H1 (cell line): ENCODE measurements around the gene CACNA1B. TPM values are rescaled to one million over a fixed set of nuclear protein-coding genes. Genes with fewer than 3 reads are reported as not detected.
A peak's percentile ranks its signal among the peaks of the same experiment; 100 is the strongest.

Experiments
- CTCF ChIA-PET: fragments of 300-600 bp; sonication (Branson Sonifier 250); formaldehyde crosslinking; loops from one replicate; lab custom pipeline; 2021; ENCODE audit not compliant: partially characterized antibody; lab: Charles Lee
- POLR2A ChIA-PET: fragments of 300-600 bp; sonication (Branson Sonifier 250); formaldehyde crosslinking; loops from one replicate; lab custom pipeline; 2021; ENCODE audit warnings: inconsistent platforms; ENCODE audit not compliant: partially characterized antibody; lab: Charles Lee
- DNase-seq, 2 experiments: peaks; one replicate each; pipeline versions ENCODE4 v3.0.0 to v3.0.0-alpha.2; 2010 to 2022; ENCODE audit warnings: low spot score in 2 of 2, low read depth in 1 of 2, mixed read lengths in 1 of 2
- FAIRE-seq: peaks from 2 replicates; lab custom pipeline; 2011; peaks lifted over from hg19 to GRCh38; lab: Jason Lieb, UNC
- H2AFZ ChIP-seq: 2 replicates; pipeline ENCODE4 v1.8.1; 2012; ENCODE audit warnings: low read length, inconsistent platforms
- H2AK5ac ChIP-seq: 2 replicates; pipeline ENCODE4 v1.6.1; 2013; ENCODE audit warnings: low read depth, low read length
- H2BK120ac ChIP-seq: replicated peaks from 2 replicates; pipeline ENCODE3; 2013; ENCODE audit warnings: low read depth, low read length, inconsistent platforms
- H2BK12ac ChIP-seq: 2 replicates; pipeline ENCODE4 v1.6.1; 2013; ENCODE audit warnings: low read depth, low read length
- H2BK15ac ChIP-seq: 2 replicates; pipeline ENCODE4 v1.6.1; 2013; ENCODE audit warnings: low read length
- H2BK20ac ChIP-seq: 2 replicates; pipeline ENCODE4 v1.6.1; 2013; ENCODE audit warnings: low read length
- H2BK5ac ChIP-seq: 2 replicates; pipeline ENCODE4 v1.6.1; 2013; ENCODE audit warnings: low read depth, low read length
- H3K14ac ChIP-seq: 2 replicates; pipeline ENCODE4 v1.6.1; 2013; ENCODE audit warnings: inconsistent platforms; ENCODE audit not compliant: insufficient read length
- H3K18ac ChIP-seq: 2 replicates; pipeline ENCODE4 v1.6.1; 2013; ENCODE audit warnings: low read length; ENCODE audit errors: extremely low read depth
- H3K23ac ChIP-seq: 2 replicates; pipeline ENCODE4 v1.6.1; 2013; ENCODE audit warnings: inconsistent platforms; ENCODE audit not compliant: insufficient read length
- H3K23me2 ChIP-seq: 2 replicates; pipeline ENCODE4 v1.6.1; 2013; ENCODE audit warnings: low read depth, low read length
- H3K27ac ChIP-seq: 2 replicates; pipeline ENCODE4 v1.6.1; 2011; ENCODE audit warnings: low read depth, low read length, inconsistent platforms
- H3K27me3 ChIP-seq, 4 experiments: replicated peaks in 1 of 4; 1 replicate in 1 of 4; 2 replicates in 3 of 4; pipeline versions ENCODE4 v1.6.1 to v1.8.1; 2011 to 2013; ENCODE audit warnings: low read length in 3 of 4, mild to moderate bottlenecking in 3 of 4, inconsistent platforms in 2 of 4, mixed read lengths in 2 of 4, moderate library complexity in 1 of 4; ENCODE audit not compliant: control insufficient read depth in 3 of 4, insufficient read depth in 3 of 4; ENCODE audit errors: extremely low read depth in 1 of 4
- H3K36me3 ChIP-seq, 4 experiments: 2 replicates each; pipeline versions ENCODE4 v1.6.1 to v1.8.1; 2011 to 2013; ENCODE audit warnings: mild to moderate bottlenecking in 4 of 4, low read length in 3 of 4, moderate library complexity in 2 of 4, control low read depth in 1 of 4, inconsistent platforms in 1 of 4; ENCODE audit not compliant: insufficient read depth in 4 of 4, control insufficient read depth in 2 of 4
- H3K4ac ChIP-seq: replicated peaks from 2 replicates; pipeline ENCODE3; 2013; ENCODE audit warnings: low read length, low read depth, mixed read lengths, inconsistent platforms; ENCODE audit not compliant: insufficient read length
- H3K4me1 ChIP-seq, 4 experiments: replicated peaks in 1 of 4; 1 replicate in 1 of 4; 2 replicates in 3 of 4; pipeline versions ENCODE4 v1.6.1 to v1.8.1; 2011 to 2013; ENCODE audit warnings: low read length in 3 of 4, inconsistent platforms in 2 of 4, mixed read lengths in 1 of 4; ENCODE audit not compliant: insufficient read depth in 4 of 4, control insufficient read depth in 3 of 4
- H3K4me2 ChIP-seq, 2 experiments: 2 replicates each; pipeline versions ENCODE4 v1.6.1 to v1.8.1; 2011 to 2013; ENCODE audit warnings: low read depth in 2 of 2, low read length in 2 of 2, control low read depth in 1 of 2, inconsistent platforms in 1 of 2, mild to moderate bottlenecking in 1 of 2; ENCODE audit not compliant: insufficient read depth in 1 of 2
- H3K4me3 ChIP-seq, 4 experiments: fragments of 200-600, 300-600 bp in 1 of 4; sonication (generic), shearing (Covaris generic), sonication (Bioruptor Twin) in 1 of 4; 2 replicates each; pipeline versions ENCODE4 v1.5.1 to v1.8.1; 2011 to 2016; ENCODE audit warnings: low read length in 4 of 4, low read depth in 3 of 4, control low read depth in 2 of 4, inconsistent platforms in 2 of 4, mild to moderate bottlenecking in 2 of 4, mixed read lengths in 1 of 4, moderate library complexity in 1 of 4; ENCODE audit not compliant: insufficient read depth in 2 of 4; ENCODE audit errors: extremely low read depth in 1 of 4
- H3K56ac ChIP-seq: replicated peaks from 2 replicates; pipeline ENCODE3; 2013; ENCODE audit warnings: low read depth, mild to moderate bottlenecking, mixed read lengths, low read length, inconsistent platforms; ENCODE audit not compliant: insufficient read length
- H3K79me1 ChIP-seq: 2 replicates; pipeline ENCODE4 v1.6.1; 2013; ENCODE audit warnings: low read depth, low read length, control low read depth
- H3K79me2 ChIP-seq, 2 experiments: 2 replicates each; pipeline versions ENCODE4 v1.6.1 to v1.8.1; 2012 to 2013; ENCODE audit warnings: low read length in 2 of 2, mild to moderate bottlenecking in 2 of 2, inconsistent platforms in 1 of 2; ENCODE audit not compliant: insufficient read depth in 2 of 2, control insufficient read depth in 1 of 2
- H3K9ac ChIP-seq, 4 experiments: replicated peaks in 1 of 4; 1 replicate in 1 of 4; 2 replicates in 3 of 4; pipeline versions ENCODE4 v1.6.1 to v1.8.1; 2011 to 2013; ENCODE audit warnings: low read depth in 3 of 4, low read length in 3 of 4, control low read depth in 2 of 4, mild to moderate bottlenecking in 2 of 4, moderate library complexity in 2 of 4, inconsistent platforms in 1 of 4; ENCODE audit errors: extremely low read depth in 1 of 4
- H3K9me3 ChIP-seq, 2 experiments: 2 replicates each; pipeline versions ENCODE4 v1.6.1 to v1.8.1; 2012 to 2013; ENCODE audit warnings: mild to moderate bottlenecking in 2 of 2, moderate library complexity in 2 of 2, control low read depth in 1 of 2, inconsistent platforms in 1 of 2, low read depth in 1 of 2, low read length in 1 of 2, mixed read lengths in 1 of 2; ENCODE audit not compliant: insufficient read depth in 2 of 2
- H4K20me1 ChIP-seq, 2 experiments: replicated peaks in 1 of 2; 2 replicates each; pipeline versions ENCODE3 to v1.8.1; 2011 to 2013; ENCODE audit warnings: inconsistent platforms in 2 of 2, low read length in 2 of 2, mild to moderate bottlenecking in 1 of 2; ENCODE audit not compliant: insufficient read depth in 2 of 2, control insufficient read depth in 1 of 2
- H4K5ac ChIP-seq: 2 replicates; pipeline ENCODE4 v1.6.1; 2013; ENCODE audit warnings: low read length, low read depth, mixed read lengths, inconsistent platforms; ENCODE audit not compliant: insufficient read length
- H4K8ac ChIP-seq: 2 replicates; pipeline ENCODE4 v1.8.0; 2013; ENCODE audit warnings: mild to moderate bottlenecking, moderate library complexity, low read length, inconsistent platforms; ENCODE audit not compliant: insufficient read depth; ENCODE audit errors: extremely low read depth
- H4K91ac ChIP-seq: replicated peaks from 2 replicates; pipeline ENCODE3; 2013; ENCODE audit warnings: low read length, mixed read lengths, inconsistent platforms; ENCODE audit not compliant: insufficient read length
- BCL11A ChIP-seq, 2 experiments: IDR thresholded peaks; one replicate each; pipeline ENCODE4 v1.6.1; 2011; ENCODE audit warnings: low read depth in 2 of 2, low read length in 2 of 2, mild to moderate bottlenecking in 2 of 2
- CHD1 ChIP-seq: IDR thresholded peaks from 2 replicates; pipeline ENCODE4 v1.6.1; 2012; ENCODE audit warnings: low read depth, low read length, improper control_type of control experiment
- EGR1 ChIP-seq: IDR thresholded peaks from 2 replicates; pipeline ENCODE4 v1.6.1; 2011; ENCODE audit warnings: low read depth, low read length, borderline replicate concordance
- NANOG ChIP-seq: IDR thresholded peaks from 2 replicates; pipeline ENCODE4 v1.6.1; 2011; ENCODE audit warnings: low read length, low read depth, mild to moderate bottlenecking, inconsistent platforms; ENCODE audit not compliant: insufficient read depth, poor library complexity, severe bottlenecking
- SP4 ChIP-seq: IDR thresholded peaks from 2 replicates; pipeline ENCODE4 v1.6.1; 2012; ENCODE audit warnings: low read length, inconsistent platforms
- WGBS, 2 experiments: shearing (Covaris generic) in 1 of 2; methylation state at CpG; one replicate each; pipeline versions ENCODE4 v1.1.6 to v1.1.7; 2013 to 2015; ENCODE audit warnings: low lambda C conversion rate in 2 of 2, mixed read lengths in 2 of 2, inconsistent platforms in 1 of 2, low coverage in 1 of 2, missing lambda C conversion rate in 1 of 2; ENCODE audit not compliant: insufficient replicate concordance in 2 of 2, insufficient coverage in 1 of 2, insufficient read length in 1 of 2; ENCODE audit errors: extremely low coverage in 1 of 2, missing lambda C conversion rate in 1 of 2; 5-methylcytosine and 5-hydroxymethylcytosine counted together
- polyA plus RNA-seq, 7 experiments: library from polyadenylated mRNA; depleted of rRNA in 3 of 7; stranded (reverse) in 5 of 7; unstranded in 2 of 7; fragments of >200 nt in 5 of 7; fragments of 200-250 nt in 2 of 7; gene quantifications; 1 replicate in 5 of 7; 2 replicates in 1 of 7; 4 replicates in 1 of 7; pipeline versions ENCODE4 v1.2.1 to v1.2.3, GENCODE V29; 2011 to 2013; ENCODE audit warnings: missing spikeins in 2 of 7, mixed read lengths in 2 of 7
- total RNA-seq: library from RNA; stranded (reverse); fragmentation: NEBNext Ultra II Directional; extraction: Animal tissue kit (Norgen Biotek cat#: 25700); gene quantifications from 2 replicates; pipeline ENCODE4 v1.2.1, GENCODE V29; 2021

Gene CACNA1B
- total and polyA plus RNA-seq, 2 of the 8 experiments (the other 6 are each of a cell fraction or from before 2014, with no cell fraction given), result 1.5 to 5.7 TPM

DNA sequence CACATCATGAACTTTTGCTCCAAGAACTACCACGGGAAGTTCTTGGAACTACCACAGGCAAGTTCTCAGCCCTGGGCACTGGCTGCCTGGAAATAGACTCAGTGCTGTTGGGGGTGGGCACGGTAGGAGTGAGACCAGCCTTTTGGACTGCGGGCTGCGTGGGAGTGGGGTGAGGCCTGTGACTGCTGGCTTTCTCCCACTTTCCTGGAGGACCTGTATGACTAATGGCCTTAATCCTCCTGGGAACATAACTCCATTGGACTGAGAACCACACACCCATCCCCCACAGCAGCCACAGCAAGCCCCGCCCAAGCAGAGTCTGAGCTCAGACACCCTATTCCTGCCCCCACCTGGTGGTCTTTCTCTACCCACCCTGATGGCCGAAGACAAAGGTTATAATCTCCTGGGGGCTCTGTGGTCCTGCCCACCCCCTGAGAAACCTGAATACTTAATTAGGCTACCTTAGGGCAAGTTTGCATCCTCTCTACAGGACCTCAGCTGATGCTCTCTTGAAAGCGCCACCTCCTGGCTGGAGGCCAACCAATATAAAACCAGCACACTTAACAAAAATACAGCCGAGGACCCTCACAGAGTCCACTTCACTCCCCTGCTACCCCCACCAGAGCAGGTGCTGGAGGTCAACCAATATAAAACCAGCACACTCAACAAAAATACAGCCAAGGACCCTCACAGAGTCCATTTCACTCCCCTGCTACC lies 112.6 kb downstream of the CACNA1B start:
- Histone ChIP-seq H2AFZ (no peak overlapping the region), H3K23me2 (no peaks in the 10 kb centered on the region), H3K9ac (no peak overlapping the region), H4K20me1 (no peaks in the 10 kb centered on the region), H2BK20ac (no peak overlapping the region), H4K8ac (no peak overlapping the region), H3K14ac (no peak overlapping the region), H3K4me2 (no peak overlapping the region), H3K18ac (no peak overlapping the region), H3K27me3 (no peaks in the 10 kb centered on the region; a peak in 1 of 7 replicates), H4K91ac (no peak overlapping the region), H2BK120ac (no peak overlapping the region), H3K79me1 (no peaks in the 10 kb centered on the region), H3K4ac (no peak overlapping the region), H2AK5ac (no peak overlapping the region), H3K9me3 (peaks cover 57 to 67% of the 10 kb centered on the region in 2 experiments), H3K79me2 (no peaks in the 10 kb centered on the region), H3K36me3 (peaks cover 0 to 15% (median 3%) of the 10 kb centered on the region in 4 experiments; a peak in 3 of 8 replicates), H3K56ac (no peak overlapping the region), H3K4me1 (no peaks in the 10 kb centered on the region), H3K23ac (no peak overlapping the region), H2BK5ac (no peak overlapping the region), H2BK15ac (no peak overlapping the region), H3K4me3 (no peak overlapping the region), H4K5ac (no peak overlapping the region), H3K27ac (no peak overlapping the region), H2BK12ac (no peak overlapping the region)
- WGBS, 2 experiments, result 90% methylated on average over 8 of the region's 8 CpGs; no CpG with 5 or more reads in 1 of the 2 experiments
- peak in 1 of 2 experiments; percentile 29 for DNase-seq
- no peak for FAIRE-seq
- ChIA-PET CTCF (interaction anchor here (1.3 kb wide), 1 partner anchor 22 kb away, joined by 3 read pairs; no protein-coding TSS in a partner anchor), POLR2A (no interaction called here)
- TF ChIP-seq BCL11A (IDR thresholded peaks at IDR 0.05; ENCODE audit: low read depth in 2 of 2, low read length in 2 of 2) (no peak), SP4 (no peak), EGR1 (no peak), NANOG (no peak), CHD1 (no peak)
